ENCODE data around the gene GALNT9. TPM values are rescaled to one million over a fixed set of nuclear protein-coding genes. Genes with fewer than 3 reads are reported as not detected.

The GALNT9 gene
- total RNA-seq, 2 donors from 2014 or later: 4.0 to 10.8 TPM

DNA sequence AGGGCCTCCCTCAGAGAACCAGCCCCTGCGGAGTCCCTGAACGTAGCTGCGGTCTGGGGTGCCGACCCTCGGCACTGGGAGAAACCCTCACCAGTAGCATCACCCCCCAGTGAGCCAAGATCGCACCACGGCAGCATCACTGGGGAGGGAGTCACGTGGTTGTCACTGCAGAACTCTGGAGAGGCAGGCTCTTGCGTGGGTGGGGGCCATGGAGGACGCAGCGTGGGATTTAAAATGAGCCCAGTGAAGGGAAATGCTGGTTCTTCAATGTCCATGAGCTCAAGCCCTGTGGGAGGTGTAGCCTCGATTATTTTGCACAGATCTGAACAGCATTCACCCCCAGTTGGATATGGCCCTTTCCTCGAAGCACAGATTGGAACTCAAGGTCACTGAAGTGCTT lies 3.9 kb upstream of the GALNT9 start:
- TF ChIP-seq, protein P1, sequence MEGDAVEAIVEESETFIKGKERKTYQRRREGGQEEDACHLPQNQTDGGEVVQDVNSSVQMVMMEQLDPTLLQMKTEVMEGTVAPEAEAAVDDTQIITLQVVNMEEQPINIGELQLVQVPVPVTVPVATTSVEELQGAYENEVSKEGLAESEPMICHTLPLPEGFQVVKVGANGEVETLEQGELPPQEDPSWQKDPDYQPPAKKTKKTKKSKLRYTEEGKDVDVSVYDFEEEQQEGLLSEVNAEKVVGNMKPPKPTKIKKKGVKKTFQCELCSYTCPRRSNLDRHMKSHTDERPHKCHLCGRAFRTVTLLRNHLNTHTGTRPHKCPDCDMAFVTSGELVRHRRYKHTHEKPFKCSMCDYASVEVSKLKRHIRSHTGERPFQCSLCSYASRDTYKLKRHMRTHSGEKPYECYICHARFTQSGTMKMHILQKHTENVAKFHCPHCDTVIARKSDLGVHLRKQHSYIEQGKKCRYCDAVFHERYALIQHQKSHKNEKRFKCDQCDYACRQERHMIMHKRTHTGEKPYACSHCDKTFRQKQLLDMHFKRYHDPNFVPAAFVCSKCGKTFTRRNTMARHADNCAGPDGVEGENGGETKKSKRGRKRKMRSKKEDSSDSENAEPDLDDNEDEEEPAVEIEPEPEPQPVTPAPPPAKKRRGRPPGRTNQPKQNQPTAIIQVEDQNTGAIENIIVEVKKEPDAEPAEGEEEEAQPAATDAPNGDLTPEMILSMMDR (IDR thresholded peaks at IDR 0.05): no peak
- Histone ChIP-seq H3K27me3 (peaks cover 0 to 4% of the 10 kb centered on the region in 2 donors), H3K4me1 (peaks cover 0 to 11% of the 10 kb centered on the region in 2 donors), H3K9me3 (no peaks in the 10 kb centered on the region), H3K36me3 (no peaks in the 10 kb centered on the region), H3K27ac (no peak overlapping the region), H3K4me3 (no peak overlapping the region)
- no peak for DNase-seq (ENCODE audit: low spot score)

DNA sequence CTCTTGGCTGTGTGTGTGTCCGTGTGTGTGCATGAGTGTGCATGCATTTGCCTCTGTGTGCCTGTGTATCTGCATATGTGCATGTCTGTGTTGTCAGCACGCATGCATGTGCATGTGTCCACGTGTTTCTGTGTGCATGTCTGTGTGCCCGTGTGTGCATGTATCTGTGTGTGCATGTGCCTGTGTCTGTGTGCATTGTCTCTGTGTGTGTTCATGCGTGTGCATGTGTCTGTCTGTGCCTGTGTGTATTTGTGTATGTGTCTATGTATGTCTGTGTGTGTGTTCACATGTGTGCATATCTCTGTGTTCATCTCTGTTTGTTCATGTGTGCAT lies 1.1 kb upstream of the GALNT9 start:
- TF ChIP-seq, protein P1 (IDR thresholded peaks at IDR 0.05): no peak
- Histone ChIP-seq H3K27me3 (peaks cover 0 to 4% of the 10 kb centered on the region in 2 donors), H3K27ac (no peak overlapping the region), H3K9me3 (no peaks in the 10 kb centered on the region), H3K4me1 (peaks cover 0 to 24% of the 10 kb centered on the region in 2 donors), H3K36me3 (no peaks in the 10 kb centered on the region), H3K4me3 (no peak overlapping the region)
- no peak for DNase-seq (ENCODE audit: low spot score)

DNA sequence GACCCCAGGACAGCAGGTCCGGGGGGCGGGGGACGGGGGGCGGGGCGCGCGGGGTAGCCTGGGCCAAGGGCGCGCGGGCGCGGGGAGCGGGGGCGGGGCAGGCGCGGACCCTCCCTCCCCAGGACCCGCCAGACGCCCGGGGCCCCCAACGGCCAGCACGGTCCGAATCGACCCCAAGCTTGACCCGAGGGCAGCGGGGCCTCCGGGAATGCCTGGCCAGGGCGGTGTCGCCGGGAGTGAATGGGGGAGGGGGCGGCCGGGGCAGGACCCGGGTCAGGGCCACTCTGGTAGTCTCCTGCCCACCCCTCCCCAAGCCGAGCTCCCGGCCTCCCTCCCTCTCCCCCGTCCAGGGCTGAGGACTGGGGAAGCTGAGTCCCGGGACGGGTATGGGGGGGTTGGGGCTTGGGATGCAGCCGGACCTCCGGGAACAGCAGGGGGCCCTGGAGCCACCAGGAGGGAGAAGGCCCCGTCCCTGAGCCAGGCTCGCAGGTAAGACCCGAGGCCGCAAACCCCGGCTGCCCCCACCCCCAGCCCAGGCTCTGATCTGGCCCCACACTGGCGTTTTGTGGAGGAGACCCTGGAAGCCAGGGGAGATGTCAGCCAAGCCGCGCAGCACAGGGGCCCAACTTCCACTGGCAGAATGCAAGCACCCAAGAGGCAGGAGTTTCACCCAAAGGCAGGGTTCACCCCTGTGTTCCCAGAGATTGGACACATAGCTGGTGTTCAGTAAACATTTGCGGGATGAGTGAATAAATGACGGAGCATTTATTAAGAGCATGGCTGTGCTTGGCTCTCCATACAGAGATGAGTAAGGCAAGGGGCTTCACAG lies 545 bp upstream of the GALNT9 start:
- H3K4me3 ChIP-seq: no peak overlapping the region
- no peak for DNase-seq (ENCODE audit: low spot score)
- no peak overlapping the region for H3K27ac ChIP-seq
- peaks cover 0 to 4% of the 10 kb centered on the region in 2 donors for H3K27me3 ChIP-seq
- TF ChIP-seq, protein P1 (IDR thresholded peaks at IDR 0.05): no peak
- no peaks in the 10 kb centered on the region for H3K9me3 ChIP-seq
- H3K4me1 ChIP-seq: peaks cover 0 to 24% of the 10 kb centered on the region in 2 donors
- no peaks in the 10 kb centered on the region for H3K36me3 ChIP-seq

DNA sequence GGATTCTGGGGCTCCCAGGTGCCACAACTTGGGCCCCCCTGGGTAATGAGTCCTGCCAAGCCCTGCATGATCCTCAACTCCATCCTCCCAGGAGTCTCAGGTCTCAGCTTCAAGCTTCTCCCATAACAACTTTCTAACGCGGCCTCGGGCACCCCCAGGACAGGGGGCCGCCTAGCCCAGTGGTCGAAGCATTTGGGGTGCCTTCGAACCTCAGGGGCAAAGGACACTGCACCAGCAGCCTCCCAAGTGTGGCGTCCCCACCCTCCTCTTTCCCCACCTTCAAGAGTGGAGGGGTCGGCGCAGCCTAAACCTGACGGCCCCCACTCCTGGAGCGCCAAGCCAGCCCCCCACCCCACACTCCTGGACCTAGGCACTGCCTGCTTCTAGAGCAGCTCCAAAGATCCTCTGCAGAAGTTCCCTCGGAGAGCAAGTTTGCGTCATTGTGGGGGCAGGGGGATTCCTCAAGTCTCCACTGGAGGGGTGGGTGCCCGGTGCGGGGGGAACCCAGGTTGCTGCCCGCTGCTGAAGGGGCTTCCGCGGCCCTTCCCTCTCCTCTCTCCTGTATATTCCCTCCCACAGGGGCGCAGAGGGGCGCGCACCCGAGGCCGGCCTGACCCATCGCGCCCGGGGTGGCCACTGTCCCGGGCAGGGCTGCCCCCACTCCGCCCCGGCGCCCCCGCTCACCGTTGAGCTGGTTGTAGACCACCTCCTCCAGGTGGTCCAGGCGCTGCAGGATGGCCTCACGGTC lies 933 bp downstream of the GALNT9 start:
- H3K27me3 ChIP-seq: peaks cover 0 to 4% of the 10 kb centered on the region in 2 donors
- H3K4me3 ChIP-seq: peak overlapping the region in 1 of 2 donors; percentile 13
- no peak for DNase-seq (ENCODE audit: low spot score)
- H3K27ac ChIP-seq: no peak overlapping the region
- TF ChIP-seq, protein P1 (IDR thresholded peaks at IDR 0.05): no peak
- no peaks in the 10 kb centered on the region for H3K9me3 ChIP-seq
- no peaks in the 10 kb centered on the region for H3K36me3 ChIP-seq
- peaks cover 0 to 24% of the 10 kb centered on the region in 2 donors for H3K4me1 ChIP-seq

DNA sequence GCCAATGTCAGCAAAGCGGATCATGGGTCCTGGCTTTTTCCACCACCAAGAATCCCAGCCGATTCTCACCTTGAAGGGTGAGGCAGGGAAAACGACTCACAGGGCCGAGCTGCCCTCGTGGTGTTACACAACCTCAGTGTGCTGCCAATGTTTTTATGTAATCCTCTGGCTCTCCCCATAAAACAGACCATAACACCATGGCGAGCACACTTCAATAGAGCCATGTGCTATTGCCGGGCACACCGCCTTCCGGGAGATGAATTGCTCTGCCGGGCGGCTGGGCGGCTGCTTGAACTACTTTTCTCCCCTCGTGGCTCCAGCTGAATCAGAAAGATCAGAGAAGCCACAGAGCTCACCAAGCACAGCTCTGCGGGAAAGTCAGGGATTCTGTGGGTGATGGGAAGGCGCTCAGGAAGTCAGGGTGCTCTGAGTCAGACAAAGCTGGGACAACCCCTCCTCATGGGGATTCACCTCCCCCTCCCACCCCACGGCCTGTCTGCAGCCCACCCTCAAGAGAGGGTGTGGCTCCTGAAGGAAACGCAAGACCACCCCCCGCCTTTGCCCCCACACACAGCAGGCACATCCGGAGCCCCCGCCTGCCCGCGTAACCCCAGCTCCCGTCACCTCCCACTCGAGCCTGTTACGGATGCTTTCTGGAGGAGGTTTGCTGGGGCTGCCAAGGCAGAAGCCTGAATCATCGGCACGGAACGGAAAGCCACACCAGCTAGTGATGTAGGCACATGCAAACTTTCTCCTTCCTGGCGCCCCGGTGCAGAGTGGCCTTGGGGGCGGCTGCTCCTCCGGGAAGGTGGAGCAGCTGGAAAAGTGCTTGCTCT lies 1.8 kb downstream of the GALNT9 start:
- Histone ChIP-seq H3K4me1 (peaks cover 0 to 24% of the 10 kb centered on the region in 2 donors), H3K27ac (no peak overlapping the region), H3K9me3 (no peaks in the 10 kb centered on the region), H3K27me3 (peaks cover 0 to 4% of the 10 kb centered on the region in 2 donors), H3K4me3 (peak overlapping the region in 1 of 2 donors; percentile 9), H3K36me3 (no peaks in the 10 kb centered on the region)
- peak; percentile 62 for DNase-seq (ENCODE audit: low spot score)
- TF ChIP-seq, protein P1 (IDR thresholded peaks at IDR 0.05): no peak
